HG03159 (cell line): ENCODE data around the gene ANKMY1.
"Not testable (repeated sequence)": the region's sequence is repeated elsewhere in the genome, so short reads cannot be mapped to it uniquely, and the experiment has no call there.

Experiments
- ATAC-seq: cut with Tn5 transposase; IDR thresholded peaks from one replicate; pipeline ENCODE4 v1.9.1; 2021; ENCODE audit warnings: mild to moderate bottlenecking, moderate library complexity; ENCODE audit not compliant: unreplicated experiment

The ANKMY1 gene

DNA sequence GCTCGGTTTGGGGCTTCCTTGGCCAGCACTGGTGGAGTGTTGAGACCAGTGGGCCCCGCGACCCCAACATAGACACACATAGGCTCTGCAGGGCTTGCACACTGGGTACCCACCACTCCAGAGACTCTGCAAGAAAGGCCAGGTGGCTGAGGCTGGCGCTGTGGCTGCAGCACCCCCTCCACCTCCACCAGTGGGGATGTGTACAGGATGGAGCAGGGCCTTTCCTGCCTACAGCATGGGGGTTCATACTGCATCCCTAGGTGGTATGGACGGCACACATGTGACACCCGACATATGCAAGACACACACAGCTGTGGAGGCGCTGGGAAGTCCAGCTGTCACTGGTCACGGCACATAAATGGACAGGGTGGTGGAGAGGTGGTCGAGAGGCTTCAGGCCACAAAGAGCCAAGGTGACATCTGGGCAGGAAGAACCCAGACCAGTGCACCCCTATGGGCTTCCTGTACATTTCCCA lies 11.8 kb upstream of the ANKMY1 start:
- ATAC-seq, result no peak

DNA sequence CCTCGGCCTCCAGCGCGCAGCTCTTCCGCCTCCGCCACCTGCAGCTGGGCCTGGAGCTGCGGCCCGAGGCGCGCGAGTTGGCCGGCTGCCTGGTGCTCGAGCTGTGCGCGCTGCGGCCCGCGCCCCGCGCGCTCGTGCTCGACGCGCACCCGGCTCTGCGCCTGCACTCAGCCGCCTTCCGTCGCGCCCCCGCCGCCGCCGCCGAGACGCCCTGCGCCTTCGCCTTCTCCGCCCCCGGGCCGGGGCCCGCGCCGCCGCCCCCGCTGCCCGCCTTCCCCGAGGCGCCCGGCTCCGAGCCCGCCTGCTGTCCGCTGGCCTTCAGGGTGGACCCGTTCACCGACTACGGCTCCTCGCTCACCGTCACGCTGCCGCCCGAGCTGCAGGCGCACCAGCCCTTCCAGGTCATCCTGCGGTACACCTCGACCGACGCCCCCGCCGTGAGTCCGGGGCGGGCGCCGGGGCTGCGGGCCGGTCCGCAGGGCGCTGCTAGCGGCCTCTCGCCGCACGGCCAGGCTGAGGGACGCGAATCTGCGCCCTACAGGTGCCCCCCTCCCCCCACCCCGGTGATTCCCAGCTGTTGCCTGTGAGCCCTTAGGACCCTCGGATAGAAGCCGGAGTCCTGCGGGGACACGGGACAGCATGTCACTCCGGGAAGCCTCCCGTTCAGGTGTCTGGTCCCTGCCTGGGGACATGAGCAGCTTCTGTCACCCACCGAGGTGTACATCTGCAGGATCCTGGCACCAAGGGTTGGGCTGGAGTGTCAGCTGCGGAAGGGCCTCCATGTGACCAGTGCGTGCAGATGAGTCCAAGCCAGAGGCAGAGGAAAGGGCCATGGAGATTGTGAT lies 11.1 kb upstream of the ANKMY1 start:
- peak; percentile 24 for ATAC-seq

DNA sequence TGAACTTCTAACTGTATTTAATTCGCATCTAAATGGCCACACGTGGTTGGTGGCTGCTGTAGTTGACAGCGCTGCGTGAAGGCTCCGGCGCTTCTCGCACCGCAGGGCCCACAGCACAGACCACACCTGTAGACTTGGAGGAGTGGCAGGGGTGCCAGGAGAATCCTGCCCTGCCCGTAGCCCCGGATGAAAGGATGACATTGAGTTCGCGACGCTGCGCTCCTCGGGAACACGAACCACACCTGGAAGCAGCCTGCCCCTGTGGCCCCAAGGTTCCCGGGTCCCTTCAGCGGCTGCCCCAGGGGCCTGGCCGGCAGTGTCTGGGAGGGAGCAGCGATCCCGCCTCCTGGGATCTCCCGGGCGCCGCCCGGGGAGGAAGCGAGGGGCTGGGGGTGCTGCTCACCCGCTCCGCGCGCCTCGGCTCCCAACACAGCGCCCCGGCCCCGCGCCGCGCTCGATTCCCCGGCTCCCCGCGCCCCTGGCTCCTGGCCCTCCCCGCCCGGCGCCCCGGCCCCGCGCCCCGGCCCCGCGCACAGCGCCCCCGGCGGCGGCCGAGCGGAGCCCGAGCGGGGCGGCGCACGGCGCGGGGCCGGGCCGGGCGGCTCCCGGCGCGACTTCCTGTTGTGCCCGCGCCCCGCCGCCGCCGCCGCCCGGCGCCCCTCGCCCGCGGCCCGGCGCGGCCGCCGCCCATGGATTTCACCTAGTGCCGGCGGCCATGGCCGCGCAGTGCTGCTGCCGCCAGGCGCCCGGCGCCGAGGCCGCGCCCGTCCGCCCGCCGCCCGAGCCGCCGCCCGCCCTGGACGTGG lies 10.3 kb upstream of the ANKMY1 start, which contains the start of gene RNPEPL1:
Gene RNPEPL1, plus strand, starts transcription at position 613 of the 806 bp plus-strand sequence. Its CDS starts 103 bp downstream, at position 716.
- peak; percentile 31 for ATAC-seq

DNA sequence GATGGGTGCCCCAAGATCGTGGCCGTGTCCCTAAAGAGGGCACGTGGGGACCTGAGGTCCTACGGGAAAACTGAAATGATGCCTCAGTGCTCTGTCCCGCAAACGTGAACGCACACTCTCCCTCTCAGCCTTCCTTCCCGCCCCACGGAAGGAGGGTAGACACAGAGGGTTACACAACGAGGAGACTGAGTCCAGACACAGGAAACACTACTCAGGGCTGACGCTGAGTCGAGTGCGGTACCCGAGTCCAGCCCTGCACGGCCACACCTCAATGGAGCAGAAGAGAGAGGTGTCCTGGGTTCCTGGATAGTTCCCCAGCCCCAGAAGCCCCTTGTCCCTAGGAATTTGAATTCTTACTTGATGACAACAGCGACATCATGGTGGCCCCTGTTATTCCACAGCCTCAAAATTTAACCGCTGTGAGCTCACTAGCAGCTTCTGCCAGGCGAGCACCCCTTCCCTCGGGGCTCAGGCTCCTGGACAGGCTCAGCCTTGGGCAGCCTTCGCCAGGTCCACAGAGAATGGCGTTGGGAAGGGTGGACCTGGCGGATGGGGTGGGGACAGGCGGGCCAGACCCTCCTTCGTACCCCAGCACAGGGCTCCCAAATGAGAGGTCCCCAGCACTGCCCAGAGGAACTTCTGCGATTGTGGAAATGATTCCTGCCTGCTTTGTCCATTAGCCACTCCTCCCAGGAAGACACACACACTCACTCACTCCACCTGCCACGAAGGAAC lies 9.5 kb upstream of the ANKMY1 start:
- ATAC-seq, result no peak

DNA sequence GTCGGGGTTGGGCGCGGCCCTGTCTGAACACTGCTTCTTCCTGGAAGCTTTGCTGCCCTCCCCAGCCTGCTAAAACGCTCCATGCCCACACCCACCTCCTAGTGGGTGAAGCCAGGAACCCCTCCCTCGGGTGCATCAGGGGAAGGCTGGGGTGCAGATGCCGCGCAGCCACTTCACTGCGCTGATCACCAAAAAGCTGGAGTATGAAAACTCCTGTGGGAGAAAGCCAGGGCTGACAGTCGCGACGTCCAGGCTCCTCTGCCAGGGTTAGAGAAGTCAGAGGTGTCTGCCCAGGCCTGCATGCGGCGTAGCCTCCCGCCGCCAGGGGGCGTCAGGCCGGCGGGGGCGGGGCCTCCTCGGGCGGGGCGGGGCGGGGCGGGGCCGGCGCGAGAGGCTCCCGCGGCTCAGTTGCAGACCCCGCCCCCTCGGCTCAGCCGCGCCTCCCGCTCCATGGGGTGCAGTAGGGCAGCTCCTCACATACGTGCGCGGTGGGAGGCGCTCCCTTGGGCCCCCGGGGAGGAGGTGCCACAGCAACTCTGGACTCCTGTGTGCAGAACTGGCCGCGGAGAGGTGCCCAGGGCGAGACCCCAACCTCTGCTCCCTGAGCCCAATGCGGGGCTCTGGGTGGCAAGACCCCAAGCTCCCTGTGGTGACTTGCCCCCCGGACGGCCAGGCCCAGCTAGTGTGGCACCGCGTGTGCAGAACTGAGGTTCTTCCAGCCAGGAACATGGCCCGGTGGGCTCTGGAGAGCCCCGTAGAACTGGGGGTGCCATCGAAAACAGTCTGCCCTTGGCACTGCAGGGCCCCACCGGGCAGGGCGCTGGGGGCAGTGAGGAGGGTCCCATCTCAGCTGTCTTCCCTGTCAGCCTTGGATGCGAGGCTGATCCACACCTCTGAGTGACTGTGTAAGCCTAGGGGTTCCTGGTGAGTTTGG lies 8.7 kb upstream of the ANKMY1 start:
- ATAC-seq, result peak; percentile 44

DNA sequence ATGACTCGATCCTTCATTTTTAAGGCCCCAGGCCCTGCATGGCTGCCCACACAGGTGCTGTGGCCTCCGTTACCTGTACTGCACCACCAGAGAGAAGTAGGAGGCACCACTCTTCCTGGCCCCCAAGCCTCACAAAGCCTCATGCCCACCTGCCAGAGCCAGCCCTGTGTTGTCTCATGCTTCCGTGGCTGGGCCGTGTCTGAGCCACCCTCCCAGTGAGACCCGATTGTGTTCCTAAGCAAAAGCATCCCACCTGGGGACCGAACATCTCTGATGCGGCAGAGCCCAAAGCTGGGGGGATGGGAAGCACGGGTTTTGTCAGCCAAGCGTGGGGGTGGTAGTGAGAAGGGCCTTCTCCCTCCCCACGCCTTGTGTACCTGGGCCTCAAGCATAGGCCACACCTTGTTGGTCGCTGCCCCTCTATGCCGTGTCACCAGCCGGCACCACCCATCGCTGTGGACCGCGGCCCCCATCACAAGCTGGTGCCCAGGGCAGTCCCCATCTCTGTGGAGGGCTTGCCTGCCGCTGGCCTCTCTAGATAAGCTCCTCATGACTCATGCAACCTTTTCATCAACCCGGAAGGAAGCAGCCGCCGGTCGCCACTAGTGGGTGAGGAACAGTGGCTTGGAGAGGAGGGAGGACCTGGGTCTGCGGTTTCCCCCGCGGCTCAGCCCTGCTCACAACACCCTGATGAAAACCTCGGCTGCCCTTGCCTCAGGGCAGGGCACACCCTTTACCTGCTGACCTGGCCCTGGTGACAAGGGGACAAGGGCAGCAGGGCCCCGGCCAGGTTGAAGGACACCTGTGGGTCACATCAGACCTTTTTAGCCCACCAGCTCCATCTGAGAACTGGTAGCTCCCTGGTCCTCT lies 7.8 kb upstream of the ANKMY1 start:
- peak; percentile 31 for ATAC-seq

DNA sequence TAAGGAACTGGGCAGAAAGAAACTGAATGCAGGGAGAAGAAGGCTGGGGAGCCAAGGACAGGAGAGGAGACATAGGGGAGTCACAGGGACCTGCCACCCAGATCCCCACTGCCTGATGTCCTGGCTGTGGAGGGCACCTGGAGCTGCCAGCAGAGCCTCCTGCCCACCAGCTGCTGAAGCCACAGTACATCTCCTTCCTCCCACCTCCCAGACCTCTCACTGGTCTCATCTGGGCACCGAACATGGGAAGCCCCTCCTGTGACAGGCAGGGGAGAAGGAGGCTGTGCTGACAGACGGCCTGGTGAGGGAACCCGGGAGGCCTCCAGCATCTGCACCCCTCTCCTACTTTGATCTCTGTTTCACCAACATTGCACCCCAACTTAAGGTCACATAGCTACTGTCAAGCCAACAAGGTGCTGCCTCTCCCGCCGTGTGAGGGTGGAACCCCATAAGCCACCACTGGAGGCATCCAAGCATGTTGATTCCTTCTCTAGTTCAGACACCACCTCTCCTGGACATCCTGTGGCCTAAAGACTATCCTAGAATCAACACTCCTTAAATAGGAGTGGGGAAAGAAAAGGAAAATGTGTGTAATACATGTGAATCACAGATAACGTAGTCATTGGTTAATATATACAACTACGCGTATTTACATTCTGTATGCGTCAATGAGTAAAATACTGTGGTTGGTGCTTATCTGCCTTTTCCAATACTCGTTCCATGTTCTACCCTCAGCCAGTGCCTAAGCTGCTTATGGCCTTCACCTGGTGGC lies 7.0 kb upstream of the ANKMY1 start:
- ATAC-seq, result no peak

DNA sequence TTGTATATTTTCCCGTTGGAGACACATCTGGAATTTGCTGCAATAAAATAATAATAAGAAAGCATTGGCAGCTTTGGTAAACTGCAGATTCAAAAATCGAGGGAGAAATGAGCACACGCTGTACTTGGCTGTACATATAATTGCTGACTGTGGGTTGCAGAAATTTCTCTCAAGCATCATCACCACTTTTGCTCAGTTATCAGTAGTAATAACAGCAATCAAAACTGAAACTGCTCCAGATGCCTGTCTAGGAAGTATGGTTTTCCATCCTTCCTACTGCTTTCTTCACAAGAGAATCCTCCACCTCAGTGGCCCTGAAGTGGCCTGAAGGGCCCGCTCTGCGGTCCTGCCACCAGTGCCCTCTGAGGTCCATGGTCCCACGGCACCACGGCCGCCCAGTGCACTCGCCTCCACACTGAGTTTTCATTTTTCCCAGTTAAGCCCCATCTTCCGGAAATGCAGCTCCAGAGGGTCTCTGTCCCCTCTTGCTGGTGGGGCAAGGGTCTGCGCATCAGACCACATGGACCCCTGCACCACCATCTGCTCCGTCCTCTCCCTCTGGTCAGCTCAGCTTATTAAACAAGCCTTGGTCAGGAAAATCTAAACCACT lies 6.3 kb upstream of the ANKMY1 start:
- no peak for ATAC-seq

DNA sequence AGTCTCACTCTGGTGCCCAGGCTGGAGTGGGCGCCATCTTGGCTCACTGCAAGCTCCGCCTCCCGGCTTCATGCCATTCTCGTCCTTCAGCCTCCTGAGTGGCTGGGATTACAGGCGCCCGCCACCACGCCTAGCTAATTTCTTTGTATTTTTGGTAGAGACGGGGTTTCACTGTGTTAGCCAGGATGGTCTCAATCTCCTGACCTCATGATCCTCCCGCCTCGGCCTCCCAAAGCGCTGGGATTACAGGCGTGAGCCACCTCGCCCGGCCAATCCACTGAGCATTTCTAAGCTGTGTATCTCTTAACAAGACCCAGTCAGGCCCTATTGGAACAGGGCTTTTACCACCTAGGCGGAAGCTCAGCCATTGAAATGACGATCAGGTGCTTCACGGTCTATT lies 5.4 kb upstream of the ANKMY1 start:
- ATAC-seq, result not testable (repeated sequence)

DNA sequence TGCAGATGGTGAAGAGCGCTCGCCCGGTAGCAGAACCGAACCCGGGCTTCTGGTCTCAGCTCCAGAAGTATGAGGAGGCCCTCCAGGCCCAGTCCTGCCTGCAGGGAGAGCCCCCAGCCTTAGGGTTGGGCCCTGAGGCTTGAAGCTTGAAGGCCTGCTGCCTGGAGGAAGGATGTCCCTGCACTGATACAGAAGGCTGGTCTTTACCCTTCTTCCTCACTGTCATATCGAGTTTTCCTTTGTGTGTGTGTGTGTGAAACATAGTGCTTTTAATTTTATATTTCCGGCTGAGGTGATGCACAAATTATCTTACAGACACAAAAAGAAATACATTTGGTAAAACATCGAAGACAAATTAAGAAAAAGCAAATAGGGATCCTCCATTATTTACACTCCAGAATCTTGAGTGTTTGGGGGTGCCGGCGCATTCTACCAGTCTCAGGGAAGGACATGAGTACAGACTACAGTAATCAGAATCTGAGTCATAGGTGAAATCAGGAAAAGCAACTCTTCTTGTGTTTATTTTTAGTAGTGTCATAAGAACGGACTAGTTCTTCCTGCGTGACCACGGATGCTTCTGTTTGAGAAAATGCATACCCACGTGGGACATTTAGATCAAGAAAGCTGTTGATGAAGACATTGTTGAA lies 3.7 kb upstream of the ANKMY1 start:
- ATAC-seq, result peak; percentile 8

DNA sequence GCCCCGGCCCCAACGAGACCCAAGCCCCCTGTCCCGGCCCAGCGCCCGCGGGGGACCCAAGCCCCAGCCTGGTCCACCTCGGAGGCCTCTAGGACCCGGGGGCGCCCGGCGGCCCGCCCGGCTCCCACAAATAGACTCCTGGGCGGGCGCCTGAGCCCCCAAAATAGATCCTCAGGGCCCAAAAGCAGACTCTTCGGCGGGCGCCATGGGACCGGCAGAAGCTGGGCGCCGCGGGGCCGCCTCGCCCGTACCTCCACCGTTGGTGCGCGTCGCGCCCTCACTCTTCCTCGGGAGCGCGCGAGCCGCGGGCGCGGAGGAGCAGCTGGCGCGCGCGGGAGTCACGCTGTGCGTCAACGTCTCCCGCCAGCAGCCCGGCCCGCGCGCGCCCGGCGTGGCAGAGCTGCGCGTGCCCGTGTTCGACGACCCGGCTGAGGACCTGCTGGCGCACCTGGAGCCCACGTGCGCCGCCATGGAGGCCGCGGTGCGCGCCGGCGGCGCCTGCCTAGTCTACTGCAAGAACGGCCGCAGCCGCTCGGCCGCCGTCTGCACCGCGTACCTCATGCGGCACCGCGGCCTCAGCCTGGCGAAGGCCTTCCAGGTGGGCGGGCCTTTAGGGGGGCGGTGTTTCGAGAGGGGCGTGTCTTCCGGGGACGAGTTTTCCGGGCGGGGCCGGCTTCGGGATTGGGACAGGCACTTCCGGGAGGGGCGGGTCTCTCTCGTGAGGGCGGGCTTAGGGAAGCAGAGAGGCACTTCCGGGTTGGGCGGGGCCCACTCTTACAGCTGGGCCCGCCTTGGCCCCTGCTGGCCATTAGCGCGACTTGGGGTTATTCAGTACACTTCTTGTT lies 2.9 kb upstream of the ANKMY1 start:
- ATAC-seq, result peak; percentile 63

DNA sequence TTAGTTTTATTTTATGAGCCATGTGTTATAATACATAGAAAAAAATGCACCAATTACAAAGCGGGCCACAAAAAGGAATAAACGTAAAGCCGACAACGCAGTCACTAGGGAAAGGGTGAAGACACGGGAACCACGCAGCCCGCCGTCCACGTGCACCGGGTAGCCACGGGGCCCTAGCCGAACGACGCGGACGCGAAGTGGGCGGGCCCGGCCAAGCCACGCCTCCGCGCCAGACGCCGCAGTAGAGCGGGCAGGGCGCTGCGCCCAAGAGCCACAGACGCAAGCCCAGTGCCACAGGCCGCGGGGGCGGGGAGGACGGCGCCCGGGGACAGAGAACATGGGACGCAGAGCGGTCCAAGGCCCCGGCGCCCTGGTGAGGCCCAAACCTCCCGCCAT lies 2.3 kb upstream of the ANKMY1 start, which contains the start of gene DUSP28:
Gene DUSP28, plus strand, starts transcription at position 274 of the 396 bp plus-strand sequence. CDS start 328 bp downstream, outside the sequence.
- peak; percentile 58 for ATAC-seq

DNA sequence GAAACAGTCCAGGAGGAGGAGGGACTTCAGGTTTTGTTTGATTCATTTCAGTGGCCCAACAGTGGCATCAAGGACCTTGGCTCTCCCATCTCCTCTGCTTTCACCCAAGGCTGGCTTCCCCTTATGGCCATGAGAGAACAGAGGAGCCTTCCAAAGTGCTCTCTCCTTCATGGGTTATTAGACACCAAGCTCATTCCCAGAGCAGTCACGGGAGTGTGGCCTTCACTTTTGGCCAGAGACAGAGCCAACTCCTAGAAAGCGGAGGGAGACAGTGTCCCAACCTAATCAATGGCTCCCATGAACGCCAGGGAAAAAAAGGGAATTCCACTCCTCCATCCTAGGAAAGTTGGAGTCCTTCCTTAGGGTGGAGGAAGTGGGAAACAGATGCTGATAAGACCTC lies 1.5 kb upstream of the ANKMY1 start:
- no peak for ATAC-seq

DNA sequence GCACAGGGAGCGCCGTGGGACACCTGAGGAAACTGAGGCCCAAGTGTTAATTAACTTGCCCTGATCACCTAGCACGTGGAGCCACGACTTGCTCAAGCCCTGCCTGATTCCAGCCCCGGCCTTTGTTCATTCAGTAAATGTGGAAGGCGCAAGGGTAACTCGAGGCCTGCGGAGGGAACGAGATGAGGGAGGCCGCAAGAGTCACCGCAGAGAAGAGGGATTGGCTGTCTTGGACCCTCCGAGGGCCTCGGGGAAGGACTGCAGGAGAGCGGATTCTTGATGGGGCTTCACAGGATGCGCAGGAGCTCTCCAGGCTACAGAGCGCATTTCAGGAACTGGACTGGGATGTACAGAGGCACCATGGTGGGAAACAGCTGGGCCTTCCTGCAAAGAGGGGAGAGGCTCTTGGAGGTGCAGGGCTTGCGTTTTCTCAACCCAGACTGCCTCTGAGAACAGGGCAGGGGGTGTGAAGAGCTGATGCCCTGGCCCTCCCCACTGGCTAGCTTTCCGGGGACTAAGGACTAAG lies 511 bp upstream of the ANKMY1 start:
- no peak for ATAC-seq

DNA sequence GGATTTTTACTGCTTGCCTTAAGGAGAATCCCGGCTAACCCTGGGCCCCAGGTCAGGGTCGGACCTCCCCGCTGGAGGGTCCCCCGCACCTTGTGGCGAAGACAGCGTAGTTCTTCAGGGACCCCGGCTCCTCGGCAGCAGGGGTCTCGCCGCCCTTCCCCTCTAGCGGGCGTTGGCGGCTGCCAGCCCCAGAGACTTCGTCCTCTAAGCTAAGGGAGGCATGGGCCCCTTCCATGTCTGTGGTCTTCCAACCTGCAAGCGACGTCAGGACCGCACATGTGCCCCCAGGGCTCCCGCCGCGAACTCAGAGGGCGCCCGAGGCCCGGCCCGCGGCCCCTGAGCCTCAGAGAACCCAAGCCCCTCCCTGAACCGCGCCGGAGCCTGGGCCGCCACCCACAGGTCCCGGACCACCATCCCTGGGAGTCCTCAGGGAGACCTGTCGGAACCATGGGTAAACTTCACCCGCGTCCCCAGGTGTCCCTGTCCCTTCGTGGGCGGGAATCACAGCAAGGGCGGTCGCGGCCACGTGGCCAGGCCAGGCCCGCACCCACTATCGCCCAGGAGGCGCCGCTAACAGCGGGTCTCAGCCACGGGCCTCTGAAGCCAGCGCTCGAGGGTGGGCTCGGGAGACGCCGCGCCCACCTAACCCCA lies 562 bp downstream of the ANKMY1 start:
- ATAC-seq, result no peak
